ENCODE data around the gene VWC2.
A peak's percentile ranks its signal among the peaks of the same experiment; 100 is the strongest.

Gene VWC2

GRCh38 chr7:49852619-49853462, 79.4 kb downstream of the VWC2 start:
- peak; percentile 65 for DNase-seq

GRCh38 chr7:49855281-49855980, 82.0 kb downstream of the VWC2 start:
- DNase-seq, result peak; percentile 82

- DNase-seq, result no peak
Measured at GRCh38 chr7:49860293-49860692, 86.9 kb downstream of the VWC2 start.

GRCh38 chr7:49866076-49866735, 92.8 kb downstream of the VWC2 start:
- peak; percentile 78 for DNase-seq

GRCh38 chr7:49866910-49867309, 93.5 kb downstream of the VWC2 start:
- DNase-seq, result peak; percentile 81

- no peak for DNase-seq
Measured at GRCh38 chr7:49873420-49873819, 100.0 kb downstream of the VWC2 start.

- no peak for DNase-seq
Measured at GRCh38 chr7:49875336-49875735, 101.9 kb downstream of the VWC2 start.

GRCh38 chr7:49876202-49876601, 102.8 kb downstream of the VWC2 start:
- no peak for DNase-seq

GRCh38 chr7:49878089-49878488, 104.7 kb downstream of the VWC2 start:
- peak; percentile 73 for DNase-seq

GRCh38 chr7:49878627-49879026, 105.2 kb downstream of the VWC2 start:
- no peak for DNase-seq

- no peak for DNase-seq
Measured at GRCh38 chr7:49883933-49884332, 110.5 kb downstream of the VWC2 start.

GRCh38 chr7:49885593-49886285, 112.3 kb downstream of the VWC2 start:
- DNase-seq, result no peak

- no peak for DNase-seq
Measured at GRCh38 chr7:49892481-49892880, 119.0 kb downstream of the VWC2 start.

GRCh38 chr7:49893131-49893530, 119.7 kb downstream of the VWC2 start:
- DNase-seq, result no peak

GRCh38 chr7:49894543-49894942, 121.1 kb downstream of the VWC2 start:
- DNase-seq, result no peak

GRCh38 chr7:49911909-49912308, 138.5 kb downstream of the VWC2 start:
- DNase-seq, result peak; percentile 81

GRCh38 chr7:49926720-49927119, 153.3 kb downstream of the VWC2 start:
- DNase-seq, result no peak

- peak; percentile 24 for DNase-seq
Measured at GRCh38 chr7:49927631-49928030, 154.2 kb downstream of the VWC2 start.

GRCh38 chr7:49928787-49929186, 155.3 kb downstream of the VWC2 start:
- no peak for DNase-seq

- DNase-seq, result no peak
Measured at GRCh38 chr7:49931627-49932026, 158.2 kb downstream of the VWC2 start.

GRCh38 chr7:49937608-49938007, 164.2 kb downstream of the VWC2 start:
- no peak for DNase-seq
